Activated CD8-positive, alpha-beta memory T cell treated with anti-CD3 and anti-CD28 coated beads, Interleukin-2, amount 50 U/mL, for 1 hour (primary cell): ENCODE data around the gene KIF2C.
"Not testable (repeated sequence)": the region's sequence is repeated elsewhere in the genome, so short reads cannot be mapped to it uniquely, and the experiment has no call there.

Experiments
- DNase-seq: peaks from one replicate; pipeline ENCODE4 v3.0.0-alpha.2; 2020; ENCODE audit errors: extremely low read depth

The KIF2C gene

DNA sequence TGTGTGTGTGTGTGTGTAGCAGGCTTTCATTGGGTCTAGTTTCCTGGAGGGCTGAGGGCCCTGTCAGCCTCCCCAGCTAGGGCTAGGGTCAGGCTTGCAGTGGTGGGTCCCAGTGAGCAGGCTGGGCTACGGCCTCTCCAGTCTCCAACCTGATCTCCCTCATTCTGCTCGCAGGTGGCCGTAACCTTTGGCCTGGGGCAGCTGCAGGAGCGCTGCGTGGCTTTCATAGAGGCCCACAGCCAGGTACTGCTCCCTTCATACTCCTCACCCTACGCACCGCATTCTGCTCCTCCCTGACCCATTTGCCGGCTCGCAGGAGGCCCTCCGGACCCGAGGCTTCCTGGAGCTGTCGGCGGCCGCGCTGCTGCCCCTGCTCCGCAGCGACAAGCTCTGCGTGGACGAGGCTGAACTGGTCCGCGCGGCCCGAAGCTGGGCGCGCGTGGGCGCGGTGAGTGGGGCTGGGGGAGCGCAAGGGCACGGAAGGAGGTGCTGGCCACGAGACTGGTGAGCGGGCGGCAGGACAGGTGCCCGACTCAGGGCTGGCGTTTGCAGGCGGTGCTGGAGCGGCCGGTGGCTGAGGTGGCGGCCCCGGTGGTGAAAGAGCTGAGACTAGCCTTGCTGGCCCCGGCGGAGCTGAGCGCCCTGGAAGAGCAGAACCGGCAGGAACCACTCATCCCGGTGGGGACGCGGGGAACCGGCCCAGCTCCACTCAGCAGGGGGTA lies 73.3 kb downstream of the KIF2C start:
- DNase-seq, result no peak

DNA sequence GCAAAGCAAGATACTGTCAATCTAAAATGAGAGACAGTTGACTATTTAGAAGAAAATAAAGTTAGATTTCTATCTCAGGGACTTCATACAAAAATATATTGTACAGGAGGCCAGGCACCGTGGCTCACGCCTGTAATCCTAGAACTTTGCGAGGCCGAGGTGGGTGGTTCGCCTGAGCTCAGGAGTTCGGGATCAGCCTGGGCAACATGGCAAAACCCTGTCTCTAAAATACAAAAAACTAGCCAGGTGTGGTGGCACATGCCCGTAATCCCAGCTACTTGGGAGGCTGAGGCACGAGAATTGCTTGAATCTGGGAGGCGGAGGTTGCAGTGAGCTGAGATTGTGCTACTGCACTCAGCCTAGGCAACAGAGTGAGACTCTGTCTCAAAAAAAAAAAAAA lies 76.3 kb downstream of the KIF2C start:
- DNase-seq, result not testable (repeated sequence)

GRCh38 chr1:44817307-44817706 lies 77.7 kb downstream of the KIF2C start:
- DNase-seq, result no peak
